ENCODE data around the gene FBXO40.
"Not testable (repeated sequence)": the region's sequence is repeated elsewhere in the genome, so short reads cannot be mapped to it uniquely, and the experiment has no call there.

The FBXO40 gene, protein sequence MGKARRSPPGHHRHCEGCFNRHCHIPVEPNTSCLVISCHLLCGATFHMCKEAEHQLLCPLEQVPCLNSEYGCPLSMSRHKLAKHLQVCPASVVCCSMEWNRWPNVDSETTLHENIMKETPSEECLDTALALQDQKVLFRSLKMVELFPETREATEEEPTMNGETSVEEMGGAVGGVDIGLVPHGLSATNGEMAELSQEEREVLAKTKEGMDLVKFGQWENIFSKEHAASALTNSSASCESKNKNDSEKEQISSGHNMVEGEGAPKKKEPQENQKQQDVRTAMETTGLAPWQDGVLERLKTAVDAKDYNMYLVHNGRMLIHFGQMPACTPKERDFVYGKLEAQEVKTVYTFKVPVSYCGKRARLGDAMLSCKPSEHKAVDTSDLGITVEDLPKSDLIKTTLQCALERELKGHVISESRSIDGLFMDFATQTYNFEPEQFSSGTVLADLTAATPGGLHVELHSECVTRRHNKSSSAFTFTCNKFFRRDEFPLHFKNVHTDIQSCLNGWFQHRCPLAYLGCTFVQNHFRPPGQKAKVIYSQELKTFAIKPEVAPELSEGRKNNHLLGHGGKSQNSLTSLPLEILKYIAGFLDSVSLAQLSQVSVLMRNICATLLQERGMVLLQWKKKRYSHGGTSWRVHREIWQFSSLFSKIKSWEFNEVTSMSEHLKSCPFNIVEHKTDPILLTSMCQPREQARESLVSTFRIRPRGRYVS

DNA sequence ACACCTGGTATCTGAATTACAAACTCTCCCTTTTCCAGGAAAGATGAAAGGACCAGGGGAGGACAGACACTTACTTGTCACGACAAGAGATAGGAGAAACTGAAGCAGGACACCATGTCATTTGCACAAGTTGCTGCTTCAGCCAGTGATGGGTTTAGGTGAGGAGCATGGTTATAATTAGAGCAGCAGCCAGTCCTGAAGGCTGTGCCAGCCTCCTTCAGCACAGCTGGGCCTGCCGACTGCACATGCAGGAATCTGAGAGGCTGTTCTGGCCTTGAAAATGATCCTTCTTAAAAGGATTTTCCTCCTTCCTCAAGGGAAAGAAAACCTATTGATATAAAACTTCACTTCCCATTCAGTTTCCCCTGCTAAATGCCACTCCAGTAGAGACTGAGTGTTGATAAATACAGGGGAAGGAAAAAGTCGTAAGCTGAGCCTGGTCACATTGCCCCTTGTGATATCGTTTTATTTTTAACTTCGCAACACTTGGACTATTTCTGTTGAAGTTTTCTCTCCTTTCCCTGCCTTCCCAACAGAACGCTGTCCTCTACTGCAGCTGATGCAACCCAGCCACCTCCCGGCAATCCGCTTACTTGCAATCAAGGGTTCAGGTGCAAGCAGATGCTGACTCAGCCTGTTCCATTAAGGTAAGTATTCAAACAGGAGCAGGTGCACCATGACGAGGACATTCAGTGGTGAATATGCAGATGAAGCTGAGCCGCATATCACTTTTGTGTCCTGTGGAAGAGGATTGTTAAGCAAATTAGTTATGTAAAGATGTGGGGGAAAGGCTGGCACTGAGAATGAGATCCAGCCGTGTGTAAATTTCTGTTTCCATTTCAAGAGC is at the start of gene FBXO40:
Gene FBXO40 (plus strand): TSS at position 524 of the 847 bp plus-strand sequence. CDS start 27,197 bp downstream, outside the sequence.
- DNase-seq: no peak

DNA sequence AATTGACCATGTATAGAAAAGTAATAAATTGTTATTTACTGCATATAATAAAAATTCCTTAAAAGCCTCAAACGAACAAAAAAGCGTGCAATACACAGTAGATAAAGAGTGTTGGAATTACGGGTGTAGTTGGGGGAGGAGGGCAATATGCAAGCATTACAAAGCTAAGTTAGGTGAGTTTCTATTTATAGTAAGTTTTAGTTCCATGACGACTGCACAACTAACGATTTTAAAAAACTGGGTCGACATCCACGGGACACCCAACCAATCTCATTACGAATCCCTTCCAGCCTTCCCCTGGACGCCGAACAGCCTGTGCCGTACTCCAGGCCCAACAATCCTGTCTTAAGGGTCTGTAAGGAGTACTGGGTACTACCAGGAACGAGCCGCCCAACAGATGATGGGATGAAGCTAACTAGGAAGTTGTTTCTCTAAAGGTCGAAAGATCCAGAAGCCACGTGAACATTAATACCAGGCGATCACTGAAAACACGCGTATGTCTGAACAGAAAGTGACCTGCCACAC is 48.1 kb upstream of the FBXO40 start:
- no peak for DNase-seq

DNA sequence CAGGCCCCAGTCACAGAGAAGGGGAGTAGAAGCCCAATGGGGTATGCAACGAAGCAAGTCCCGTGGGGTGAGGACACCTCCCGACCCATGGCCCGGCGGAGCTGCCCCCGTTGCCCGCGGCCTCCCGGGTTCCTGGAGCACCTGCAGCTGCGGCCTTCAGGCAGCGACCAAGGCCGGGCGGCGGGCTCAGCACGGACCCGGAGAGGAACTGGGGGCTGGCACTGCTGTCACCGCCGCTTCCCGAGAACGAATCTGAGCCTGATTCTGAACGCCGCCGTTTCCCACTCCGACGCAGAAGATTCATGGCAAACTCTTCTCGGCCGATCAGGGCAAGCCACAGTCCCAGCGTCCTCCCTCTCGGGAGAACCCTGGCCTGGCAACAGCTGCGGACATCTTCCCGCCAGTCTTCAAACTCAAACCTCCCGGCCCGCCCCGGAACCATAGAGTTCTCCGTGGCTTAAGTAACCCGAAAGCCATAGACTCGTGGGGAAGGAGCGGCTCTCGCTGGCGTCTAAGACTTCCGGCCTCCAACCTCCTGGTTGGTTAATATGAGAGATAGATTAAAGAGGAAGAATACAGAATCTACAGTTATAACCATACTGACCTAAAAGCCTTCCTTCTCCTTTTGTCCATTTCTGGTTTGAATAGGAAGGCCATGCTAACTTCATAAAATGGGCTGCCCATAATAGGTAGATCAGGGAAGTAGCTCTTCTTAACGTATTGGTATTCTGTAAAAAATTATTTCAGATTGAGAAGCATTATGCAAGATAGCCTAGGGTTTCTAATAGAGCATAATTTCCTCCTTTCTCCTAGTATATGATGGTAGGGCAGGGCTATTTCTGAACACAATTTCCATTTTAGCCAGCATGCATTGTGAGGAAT is 47.4 kb upstream of the FBXO40 start, which contains the start of gene POLQ:
Gene POLQ (minus strand): TSS at position 415 of the 882 bp plus-strand sequence. CDS start 111 bp downstream, at position 304.
- DNase-seq: peak; percentile 88 to 90

DNA sequence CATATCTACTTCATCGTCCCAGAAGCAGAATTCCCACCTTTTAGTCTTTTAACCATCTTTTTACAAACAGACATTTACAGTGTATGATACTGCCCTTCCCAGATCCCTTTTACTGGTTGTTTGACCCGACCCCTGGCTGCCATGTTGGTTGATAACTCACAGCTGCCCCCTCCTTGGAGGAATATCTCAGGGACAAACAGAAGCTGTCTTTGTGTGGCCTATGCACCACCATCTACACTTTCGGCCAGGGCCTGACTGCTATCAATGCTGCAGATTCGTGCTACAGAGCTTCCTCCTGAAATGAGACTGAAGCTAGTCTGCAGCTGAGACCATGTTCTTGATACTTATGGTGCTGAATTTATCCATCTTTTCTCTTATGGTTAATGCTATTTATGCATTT is 40.8 kb upstream of the FBXO40 start:
- no peak for DNase-seq

DNA sequence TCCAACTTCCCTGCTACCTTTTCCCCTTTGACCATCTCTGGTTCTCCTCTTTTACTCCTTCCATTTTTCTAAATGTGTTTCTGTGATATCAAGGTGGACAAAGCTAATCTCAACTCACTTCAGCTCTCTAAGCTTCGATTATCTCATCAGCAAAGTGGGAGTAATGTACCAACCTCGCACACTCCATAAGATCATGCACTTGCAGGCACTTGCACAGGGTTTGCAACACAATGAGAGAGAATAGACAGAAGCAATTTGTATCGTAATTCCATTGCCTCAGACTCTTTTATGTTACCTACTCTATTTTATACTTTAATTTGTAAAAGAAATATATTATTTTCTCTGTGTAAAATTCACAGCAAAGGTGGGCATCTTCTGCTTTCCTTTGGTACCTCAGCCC is 40.4 kb upstream of the FBXO40 start:
- DNase-seq: no peak

DNA sequence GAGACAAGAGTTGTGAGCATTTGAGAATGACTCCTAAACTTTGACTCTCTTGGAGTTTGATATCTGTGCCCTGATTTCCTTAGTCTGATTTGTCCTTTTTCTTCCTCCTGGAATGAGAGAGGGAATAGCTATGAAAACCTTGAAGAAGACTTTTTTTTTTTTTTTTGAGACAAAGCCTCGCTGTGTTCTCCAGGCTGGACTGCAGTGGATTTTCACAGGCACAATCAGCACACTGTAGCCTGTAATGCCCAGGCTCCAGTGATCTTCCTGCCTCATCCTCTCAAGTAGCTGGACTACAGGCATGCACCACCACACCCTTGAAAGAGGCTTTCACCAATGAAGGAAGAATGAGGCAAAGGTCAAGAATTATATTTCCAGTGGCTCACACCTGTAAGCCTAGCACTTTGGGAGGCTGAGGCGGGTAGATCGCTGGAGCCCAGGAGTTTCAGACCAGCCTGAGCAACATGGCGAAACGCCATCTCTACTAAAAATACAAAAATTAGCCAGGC is 35.7 kb upstream of the FBXO40 start:
- no peak for DNase-seq

DNA sequence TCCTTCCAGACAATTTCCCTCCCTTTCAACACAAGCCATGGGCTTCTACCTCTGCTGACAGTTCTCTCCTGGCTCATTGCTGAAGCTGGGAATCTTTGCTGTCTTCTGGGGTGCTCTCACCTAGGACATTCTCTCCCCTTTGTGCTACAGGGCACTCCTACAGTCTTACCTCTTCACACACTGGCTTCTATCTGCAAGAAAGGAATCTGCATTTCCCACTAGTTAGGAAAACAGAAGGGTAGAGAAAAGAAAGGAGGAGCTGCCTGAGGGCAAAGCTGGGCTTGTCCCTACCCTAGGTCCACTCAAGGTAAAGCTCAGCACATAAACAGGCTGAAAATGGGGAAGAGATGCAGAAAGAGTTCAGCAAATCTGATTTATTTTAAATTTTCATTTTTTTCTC is 31.0 kb upstream of the FBXO40 start:
- no peak for DNase-seq

DNA sequence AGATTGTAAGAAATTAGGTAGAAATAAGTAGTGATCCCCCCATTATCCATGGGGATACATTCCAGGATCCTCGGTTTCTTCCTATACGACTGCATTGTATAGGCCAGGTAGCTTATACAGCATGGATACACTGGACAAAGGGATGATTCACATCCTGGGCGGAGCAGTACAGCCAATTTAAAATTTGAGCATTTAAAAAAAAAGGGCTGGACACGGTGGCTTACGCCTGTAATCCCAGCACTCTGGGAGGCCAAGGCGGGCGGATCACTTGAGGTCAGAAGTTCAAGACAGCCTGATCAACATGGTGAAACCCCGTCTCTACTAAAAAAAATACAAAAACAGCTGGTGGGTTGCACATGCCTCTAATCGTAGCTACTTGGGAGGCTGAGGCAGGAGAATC is 26.4 kb upstream of the FBXO40 start:
- no peak for DNase-seq

DNA sequence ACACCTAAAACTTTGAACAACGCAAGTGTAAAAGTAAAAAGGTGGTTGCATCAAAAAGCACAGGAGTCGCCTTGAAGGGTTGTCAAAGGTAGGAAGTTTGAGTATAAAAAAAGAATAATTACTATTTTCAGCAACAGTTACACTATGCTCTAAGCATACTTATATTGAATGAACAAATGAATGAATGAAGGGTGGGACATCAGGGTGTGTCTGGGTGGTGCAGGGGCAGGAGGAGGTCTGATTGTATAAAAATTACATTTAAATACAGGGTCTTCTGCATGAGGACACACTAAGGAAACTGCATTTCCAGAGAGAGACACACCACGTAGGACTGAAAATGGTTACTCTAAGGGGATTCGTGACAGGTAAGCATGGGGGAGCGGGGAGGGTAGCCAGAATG is 25.5 kb upstream of the FBXO40 start, which contains the start of gene ARGFX:
Gene ARGFX (plus strand): TSS at position 301 of the 400 bp plus-strand sequence. CDS start 2,765 bp downstream, outside the sequence.
- no peak for DNase-seq

DNA sequence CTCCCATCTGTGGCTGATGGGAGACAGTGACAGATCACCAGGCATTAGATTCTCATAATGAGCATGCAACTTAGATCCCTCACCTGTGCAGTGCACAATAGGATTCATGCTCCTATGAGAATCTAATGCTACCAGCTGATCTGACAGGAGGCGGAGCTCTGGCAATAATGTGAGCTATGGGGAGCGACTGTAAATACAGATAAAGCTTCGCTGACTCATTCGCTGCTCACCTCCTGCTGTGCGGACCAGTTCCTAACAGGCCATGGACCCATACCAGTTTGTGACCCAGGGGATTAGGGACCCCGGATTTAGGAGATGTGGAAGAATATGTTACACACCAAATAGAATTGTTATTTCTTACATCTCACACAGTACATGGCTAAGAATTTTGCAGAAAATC is 18.7 kb upstream of the FBXO40 start:
- no peak for DNase-seq

DNA sequence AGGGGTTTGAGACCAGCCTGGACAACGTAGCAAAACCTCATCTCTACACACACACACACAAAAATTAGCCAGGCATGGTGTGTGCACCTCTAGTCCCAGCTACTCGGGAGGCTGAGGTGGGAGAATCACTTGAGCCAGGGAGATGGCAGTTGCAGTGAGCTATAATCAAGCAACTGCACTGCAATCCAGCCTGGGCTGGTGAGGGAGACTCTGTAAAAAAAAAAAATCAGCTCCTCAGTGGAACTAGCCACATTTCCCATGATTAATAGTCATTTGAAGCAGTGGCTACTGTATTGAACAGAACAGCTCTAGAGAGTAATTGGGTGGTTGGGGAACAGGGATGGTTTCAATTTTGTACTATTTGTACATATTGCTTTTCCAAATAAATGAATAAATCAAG is 11.5 kb upstream of the FBXO40 start:
- no peak for DNase-seq

DNA sequence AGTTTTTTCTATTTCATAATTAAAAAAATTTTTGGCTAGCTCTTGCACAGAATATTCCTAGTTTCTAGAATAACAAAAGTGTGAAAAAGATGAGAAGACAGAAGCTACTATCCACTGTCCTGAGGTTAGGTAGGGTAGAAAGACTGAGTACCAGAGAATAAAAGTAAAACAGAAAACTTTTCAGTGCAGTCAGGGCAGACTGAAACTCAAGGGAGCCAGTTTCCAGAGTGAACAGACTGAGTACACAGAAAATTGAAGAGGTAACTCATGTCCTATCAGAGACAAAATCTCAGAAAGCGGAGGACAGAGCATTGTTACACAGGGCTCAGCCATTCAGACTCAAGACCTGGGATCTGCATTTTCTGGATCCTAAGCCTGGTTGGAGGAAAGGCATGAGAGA is 8.8 kb upstream of the FBXO40 start:
- DNase-seq: no peak

DNA sequence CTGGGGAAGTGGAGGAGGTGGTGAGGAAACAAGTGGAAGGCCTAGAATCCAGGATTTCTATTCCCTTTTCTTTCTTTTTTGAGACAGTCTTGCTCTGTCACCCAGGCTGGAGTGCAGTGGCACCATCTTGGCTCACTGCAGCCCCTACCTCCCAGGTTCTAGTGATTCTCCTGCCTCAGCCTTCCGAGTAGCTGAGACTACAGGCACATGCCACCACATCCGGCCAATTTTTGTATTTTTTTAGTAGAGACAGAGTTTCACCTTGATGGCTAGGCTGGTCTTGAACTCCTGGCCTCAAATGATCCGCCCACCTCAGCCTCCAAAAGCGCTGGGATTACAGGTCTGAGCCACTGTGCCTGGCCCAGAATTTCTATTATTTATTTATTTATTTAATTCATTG is 627 bp downstream of the FBXO40 start:
- not testable (repeated sequence) for DNase-seq

DNA sequence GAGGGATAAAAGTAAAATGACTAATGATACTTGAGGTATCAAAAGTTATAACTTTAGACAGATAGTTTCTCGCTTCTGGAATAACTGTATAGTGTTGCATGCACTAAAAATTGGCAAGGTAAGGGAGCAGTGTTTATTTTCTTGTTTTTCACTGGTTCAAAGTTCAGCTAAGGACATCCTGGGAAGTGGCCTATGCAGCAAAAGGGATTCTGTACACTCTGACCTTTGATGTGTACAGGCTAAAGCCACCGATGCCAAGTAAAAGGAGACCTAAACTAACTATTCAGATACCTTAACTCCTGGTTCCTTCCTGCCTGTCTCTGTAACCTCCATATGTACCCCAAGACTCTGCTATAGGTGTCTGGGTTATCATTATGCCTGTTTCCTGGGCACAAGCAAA is 1.7 kb downstream of the FBXO40 start:
- DNase-seq: no peak

DNA sequence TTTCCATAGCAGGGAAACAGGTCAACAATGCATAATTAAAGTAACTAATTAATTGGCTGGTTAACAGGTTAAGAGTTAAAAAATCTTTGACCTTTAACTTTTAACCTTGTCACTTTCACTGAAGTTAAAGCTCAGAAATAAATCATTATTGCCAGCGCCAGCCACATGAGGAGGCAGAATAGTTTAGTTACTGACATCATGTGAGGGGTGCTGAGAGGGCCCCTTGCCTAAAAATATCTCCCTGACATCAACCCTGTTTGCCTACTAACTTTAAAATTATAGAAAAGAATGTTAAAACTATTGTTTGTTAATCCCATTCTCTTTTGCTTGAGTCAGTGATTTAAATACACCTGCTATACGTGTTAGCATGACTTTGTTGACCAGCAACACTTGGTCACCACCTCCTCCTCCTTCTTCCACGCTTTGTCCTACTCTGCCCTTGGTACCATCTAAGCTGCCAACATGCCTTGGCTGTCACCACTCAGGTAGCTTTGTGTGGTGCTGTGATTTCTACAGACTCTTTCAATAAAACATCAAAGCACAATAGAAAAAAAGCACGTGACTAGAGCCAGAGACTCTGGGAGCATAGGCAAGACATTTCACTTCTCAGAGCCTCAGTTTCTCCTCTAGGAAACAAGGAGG is 2.7 kb downstream of the FBXO40 start:
- no peak for DNase-seq

DNA sequence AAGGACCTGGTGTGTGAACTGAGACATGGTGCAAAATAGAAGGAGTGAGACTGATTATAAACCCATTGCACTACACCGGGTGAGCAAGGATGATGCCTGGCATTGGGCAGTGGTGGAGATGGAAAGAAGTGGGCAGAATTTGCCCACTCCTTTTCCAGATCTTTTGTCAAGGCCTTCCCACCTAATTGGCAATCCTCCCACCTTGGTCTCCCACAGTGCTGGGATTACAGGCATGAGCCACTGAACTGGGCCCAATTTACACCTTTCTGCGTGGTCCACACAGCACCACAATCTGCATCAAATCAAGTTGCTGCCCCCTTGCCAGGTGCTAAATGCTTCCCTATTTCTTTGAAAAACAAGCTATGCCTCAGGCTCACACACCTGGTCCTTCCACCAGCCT is 5.4 kb downstream of the FBXO40 start:
- DNase-seq: no peak

DNA sequence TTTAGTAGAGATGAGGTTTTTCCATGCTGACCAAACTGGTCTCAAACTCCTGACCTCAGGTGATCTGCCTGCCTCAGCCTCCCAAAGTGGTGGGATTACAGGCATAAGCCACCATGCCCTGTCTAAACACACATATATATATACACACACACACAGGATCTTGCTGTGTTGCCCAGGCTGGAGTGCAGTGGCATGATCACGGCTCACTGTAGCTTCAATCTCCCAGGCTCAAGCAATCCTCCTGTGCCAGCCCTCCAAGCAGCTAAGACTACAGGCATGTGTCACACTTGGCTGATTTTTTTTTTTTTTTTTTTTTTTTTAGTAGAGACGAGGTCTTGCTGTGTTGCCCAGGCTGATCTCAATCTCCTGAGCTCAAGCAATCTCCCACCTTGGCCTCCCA is 6.7 kb downstream of the FBXO40 start:
- DNase-seq: not testable (repeated sequence)

DNA sequence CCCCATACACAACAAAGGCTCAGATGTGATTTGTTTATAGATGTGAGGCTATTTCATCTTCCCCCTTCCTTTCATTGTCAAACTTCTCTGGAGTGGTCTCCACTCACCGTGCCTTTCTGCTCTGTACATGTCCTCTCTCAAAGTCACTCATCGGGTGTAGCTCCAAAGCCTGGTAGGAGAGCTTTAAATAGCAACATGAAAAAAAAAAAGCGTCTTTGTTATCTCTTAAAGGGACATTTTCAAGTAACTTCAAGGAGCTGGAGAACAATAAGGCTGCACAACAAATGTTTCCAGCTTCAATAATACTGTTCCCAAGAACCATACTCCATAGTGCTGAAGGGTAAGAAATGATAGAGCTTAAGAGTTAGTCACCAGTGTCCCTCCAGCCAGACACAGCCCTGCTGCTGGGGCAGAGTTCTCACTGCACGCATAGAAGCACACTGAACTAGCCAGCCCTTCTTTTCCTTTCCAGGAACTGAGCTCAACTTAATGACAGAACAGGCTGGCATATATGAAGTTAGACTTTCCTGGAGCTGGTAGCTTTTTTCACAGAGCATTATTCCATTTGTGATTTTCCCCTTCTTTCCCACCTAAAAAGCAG is 8.1 kb downstream of the FBXO40 start:
- DNase-seq: no peak

DNA sequence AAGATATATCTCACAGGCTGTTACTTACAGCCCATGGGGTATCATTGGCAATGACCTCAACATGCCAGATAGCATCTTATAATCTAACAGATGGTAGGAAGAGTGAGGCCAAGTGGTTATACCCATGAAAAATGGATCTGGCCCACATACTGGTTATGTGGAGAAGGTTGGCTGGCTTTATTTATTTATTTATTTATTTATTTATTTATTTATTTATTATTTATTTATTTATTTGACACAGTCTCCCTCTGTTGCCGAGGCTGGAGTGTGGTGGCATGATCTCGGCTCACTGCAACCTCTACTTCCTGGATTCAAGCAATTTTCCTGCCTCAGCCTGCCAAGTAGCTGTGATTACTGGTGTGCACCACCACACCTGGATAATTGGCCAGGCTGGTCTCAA is 11.6 kb downstream of the FBXO40 start:
- DNase-seq: no peak

DNA sequence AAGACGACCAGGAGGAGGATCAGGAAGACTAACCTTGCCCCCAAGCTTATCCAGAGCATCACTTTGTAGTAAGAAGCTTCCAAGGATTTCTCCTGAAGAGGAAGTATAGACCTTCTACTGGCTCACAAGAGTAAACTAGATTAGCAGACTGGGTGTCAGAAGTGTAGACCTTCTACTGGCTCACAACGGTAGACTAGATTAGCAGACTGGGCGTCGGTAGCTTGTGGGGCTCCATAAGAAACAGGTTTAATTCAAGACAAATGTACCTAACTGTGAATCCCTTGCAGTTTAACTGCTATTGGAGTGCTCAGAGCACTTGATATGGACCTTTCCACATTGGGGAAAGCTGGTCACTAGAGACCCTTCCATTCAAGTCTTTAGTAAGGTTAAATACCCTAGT is 12.9 kb downstream of the FBXO40 start:
- DNase-seq: no peak

DNA sequence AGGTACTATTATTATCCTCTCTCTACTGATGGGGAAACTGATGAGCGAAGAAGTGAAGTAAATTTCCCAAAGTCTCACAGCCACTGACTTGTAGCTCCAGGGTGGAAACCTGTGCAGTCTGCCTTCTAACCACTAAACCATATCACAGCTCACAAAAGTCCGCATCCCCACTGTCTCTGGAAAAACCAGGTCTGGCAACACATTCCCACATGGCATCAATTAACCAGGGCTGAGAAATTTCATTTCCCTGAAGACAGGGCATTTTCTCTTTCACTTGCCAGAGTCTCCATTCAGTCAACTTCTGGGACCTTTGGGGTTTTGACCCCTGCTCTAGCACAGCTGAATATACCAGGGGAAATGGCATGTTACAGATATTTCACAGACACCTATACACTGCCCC is 26.5 kb downstream of the FBXO40 start:
- no peak for DNase-seq
